GM12891 (cell line): ENCODE measurements around the gene CSMD2.
"Not testable (repeated sequence)": the region's sequence is repeated elsewhere in the genome, so short reads cannot be mapped to it uniquely, and the experiment has no call there.

ENCODE experiments used
- PAX5 ChIP-seq: IDR thresholded peaks from 2 replicates; pipeline ENCODE4 v1.6.1; 2011; ENCODE audit warnings: low read length, moderate library complexity, mild to moderate bottlenecking; ENCODE audit not compliant: insufficient read depth, severe bottlenecking
- POLR2A ChIP-seq: IDR thresholded peaks from 2 replicates; pipeline ENCODE4 v1.6.1; 2011; ENCODE audit warnings: low read depth, low read length, control low read depth
- POLR2AphosphoS5 ChIP-seq: IDR thresholded peaks from 2 replicates; pipeline ENCODE4 v1.6.1; 2011; ENCODE audit warnings: low read depth, low read length, control low read depth
- SPI1 ChIP-seq: IDR thresholded peaks from 2 replicates; pipeline ENCODE4 v1.6.1; 2011; ENCODE audit warnings: low read depth, low read length, control low read depth
- TAF1 ChIP-seq: IDR thresholded peaks from 2 replicates; pipeline ENCODE4 v1.6.1; 2011; ENCODE audit warnings: low read depth, low read length, control low read depth

GRCh38 chr1:33509276-33509675, 655.8 kb downstream of the CSMD2 start:
- TF ChIP-seq TAF1, POLR2A, SPI1, POLR2AphosphoS5, PAX5: not testable (repeated sequence)
